NCI-H510A treated with DMSO at 0.1 percent for 48 hours (cell line): ENCODE measurements around the gene METTL6.
A peak's percentile ranks its signal among the peaks of the same experiment; 100 is the strongest.
"Not testable (repeated sequence)": the region's sequence is repeated elsewhere in the genome, so short reads cannot be mapped to it uniquely, and the experiment has no call there.

ENCODE experiments used
- DNase-seq: peaks from one replicate; lab custom pipeline; 2025; lab: John Stamatoyannopoulos, UW

The METTL6 gene

DNA sequence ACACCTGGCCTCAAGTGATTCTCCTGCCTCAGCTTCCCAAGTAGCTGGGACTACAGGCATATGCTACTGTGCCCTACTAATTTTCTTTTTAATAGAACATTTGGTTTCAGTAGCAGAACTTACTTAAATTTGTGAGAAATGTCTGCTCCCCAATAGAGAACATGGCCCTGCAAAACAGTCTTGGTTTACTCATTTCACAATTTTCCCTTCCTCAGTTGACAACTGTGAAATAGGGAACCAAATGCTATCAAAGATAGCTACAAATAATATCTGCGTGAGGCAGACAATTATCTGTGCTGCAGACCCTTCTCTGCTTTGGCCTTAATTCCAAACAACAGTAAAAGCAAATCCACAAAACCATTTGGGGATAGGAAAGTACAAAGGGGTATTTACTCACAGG lies 22.6 kb downstream of the METTL6 start:
- DNase-seq: no peak

GRCh38 chr3:15403965-15404364 lies 23.4 kb downstream of the METTL6 start:
- DNase-seq: no peak

GRCh38 chr3:15403495-15403894 lies 23.8 kb downstream of the METTL6 start:
- no peak for DNase-seq

DNA sequence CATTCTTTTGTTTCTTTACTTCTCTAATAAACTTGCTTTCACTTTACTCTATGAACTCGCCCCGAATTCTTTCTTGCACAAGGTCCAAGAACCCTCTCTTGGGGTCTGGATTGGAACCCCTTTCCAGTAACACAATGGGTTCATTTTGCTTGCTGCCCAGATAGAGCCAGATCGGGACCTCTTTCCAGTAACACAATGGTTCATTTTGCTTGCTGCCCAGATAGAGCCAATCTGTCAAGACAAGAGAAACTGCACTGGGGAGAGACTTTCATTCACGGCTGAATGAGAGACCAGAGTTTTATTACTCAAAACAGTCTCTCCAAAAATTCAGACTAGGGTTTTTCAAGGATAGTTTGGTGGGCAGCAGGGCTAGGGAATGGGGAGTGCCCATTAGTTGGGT lies 25.4 kb downstream of the METTL6 start:
- DNase-seq: no peak

GRCh38 chr3:15399970-15400369 lies 27.4 kb downstream of the METTL6 start:
- no peak for DNase-seq

DNA sequence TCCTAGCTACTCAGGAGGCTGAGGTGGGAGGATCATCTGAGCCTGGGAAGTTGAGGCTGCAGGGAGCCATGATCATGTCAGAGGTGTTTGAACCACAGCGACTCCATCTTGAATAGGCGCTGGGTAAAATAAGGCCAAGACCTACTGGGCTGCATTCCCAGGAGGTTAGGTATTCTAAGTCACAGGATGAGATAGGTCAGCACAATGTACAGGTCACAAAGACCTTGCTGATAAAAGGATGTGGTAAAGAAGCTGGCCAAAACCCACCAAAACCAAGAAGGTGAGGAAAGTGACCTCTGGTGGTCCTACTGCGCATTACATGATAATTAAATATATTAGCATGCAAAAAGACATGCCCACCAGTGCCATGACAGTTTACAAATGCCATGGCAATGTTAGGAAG lies 28.6 kb downstream of the METTL6 start:
- DNase-seq: not testable (repeated sequence)

DNA sequence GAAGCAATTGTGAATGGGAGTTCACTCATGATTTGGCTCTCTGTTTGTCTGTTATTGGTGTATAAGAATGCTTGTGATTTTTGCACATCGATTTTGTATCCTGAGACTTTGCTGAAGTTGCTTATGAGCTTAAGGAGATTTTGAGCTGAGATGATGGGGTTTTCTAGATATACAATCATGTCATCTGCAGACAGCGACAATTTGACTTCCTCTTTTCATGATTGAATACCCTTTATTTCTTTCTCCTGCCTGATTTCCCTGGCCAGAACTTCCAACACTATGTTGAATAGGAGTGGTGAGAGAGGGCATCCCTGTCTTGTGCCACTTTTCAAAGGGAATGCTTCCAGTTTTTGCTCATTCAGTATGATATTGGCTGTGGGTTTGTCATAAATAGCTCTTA lies 34.1 kb downstream of the METTL6 start:
- DNase-seq: not testable (repeated sequence)

- no peak for DNase-seq
Measured at GRCh38 chr3:15391007-15391406, 36.3 kb downstream of the METTL6 start.

- DNase-seq: no peak
Measured at GRCh38 chr3:15390460-15390859, 36.9 kb downstream of the METTL6 start.

DNA sequence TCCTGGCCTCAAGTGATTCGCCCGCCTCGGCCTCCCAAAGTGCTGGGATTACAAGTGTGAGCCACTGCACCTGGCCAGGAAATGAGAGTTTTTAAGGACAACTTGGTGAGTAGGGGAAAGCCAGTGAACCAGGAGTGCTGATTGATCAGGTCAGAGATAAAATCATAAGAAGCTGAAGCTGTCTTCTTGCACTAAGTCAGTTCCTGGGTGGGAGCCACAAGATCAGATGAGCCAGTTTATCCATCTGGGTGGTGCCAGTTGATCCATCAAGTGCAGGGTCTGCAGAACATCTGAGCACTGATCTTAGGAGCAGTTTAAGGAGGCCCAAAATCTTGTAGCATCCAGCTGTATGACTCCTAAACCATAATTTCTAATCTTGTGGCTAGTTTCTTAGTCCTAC lies 39.0 kb downstream of the METTL6 start:
- not testable (repeated sequence) for DNase-seq

- DNase-seq: no peak
Measured at GRCh38 chr3:15387735-15388134, 39.6 kb downstream of the METTL6 start.

- no peak for DNase-seq
Measured at GRCh38 chr3:15387171-15387581, 40.2 kb downstream of the METTL6 start.

GRCh38 chr3:15386654-15386955 lies 40.7 kb downstream of the METTL6 start:
- not testable (repeated sequence) for DNase-seq

DNA sequence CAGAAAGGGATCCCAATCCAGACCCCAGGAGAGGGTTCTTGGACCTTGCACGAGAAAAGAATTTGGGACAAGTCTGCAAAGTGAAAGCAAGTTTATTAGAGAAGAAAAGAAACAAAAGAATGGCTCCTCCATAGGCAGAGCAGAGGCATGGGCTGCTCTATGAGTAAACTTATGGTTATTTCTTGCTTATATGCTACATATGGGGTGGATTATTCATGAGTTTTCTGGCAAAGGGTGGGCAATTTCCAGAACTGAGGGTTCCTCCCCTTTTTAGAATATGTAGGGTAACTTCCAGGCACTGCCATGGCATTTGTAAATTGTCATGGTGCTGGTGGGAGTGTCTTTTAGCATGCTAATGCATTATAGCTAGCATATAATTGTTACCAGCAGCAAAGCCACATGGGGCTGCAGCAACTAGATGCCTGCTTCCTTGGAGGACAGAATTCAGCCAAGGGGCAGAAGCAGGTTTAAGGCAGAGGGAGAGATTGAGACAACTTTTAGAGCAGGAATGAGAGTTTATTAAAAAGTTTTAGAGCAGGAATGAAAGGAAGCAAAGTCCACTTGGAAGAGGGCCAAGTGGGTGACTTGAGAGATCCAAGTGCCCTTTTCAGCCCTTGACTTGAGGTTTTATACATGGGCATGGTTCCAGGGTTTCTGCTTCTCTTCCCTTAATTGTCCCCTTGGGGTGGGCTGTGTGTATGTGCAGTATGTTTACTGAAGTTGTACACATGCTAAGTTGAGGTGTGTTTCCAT lies 41.3 kb downstream of the METTL6 start:
- DNase-seq: no peak

GRCh38 chr3:15385238-15385695 lies 42.1 kb downstream of the METTL6 start:
- not testable (repeated sequence) for DNase-seq

DNA sequence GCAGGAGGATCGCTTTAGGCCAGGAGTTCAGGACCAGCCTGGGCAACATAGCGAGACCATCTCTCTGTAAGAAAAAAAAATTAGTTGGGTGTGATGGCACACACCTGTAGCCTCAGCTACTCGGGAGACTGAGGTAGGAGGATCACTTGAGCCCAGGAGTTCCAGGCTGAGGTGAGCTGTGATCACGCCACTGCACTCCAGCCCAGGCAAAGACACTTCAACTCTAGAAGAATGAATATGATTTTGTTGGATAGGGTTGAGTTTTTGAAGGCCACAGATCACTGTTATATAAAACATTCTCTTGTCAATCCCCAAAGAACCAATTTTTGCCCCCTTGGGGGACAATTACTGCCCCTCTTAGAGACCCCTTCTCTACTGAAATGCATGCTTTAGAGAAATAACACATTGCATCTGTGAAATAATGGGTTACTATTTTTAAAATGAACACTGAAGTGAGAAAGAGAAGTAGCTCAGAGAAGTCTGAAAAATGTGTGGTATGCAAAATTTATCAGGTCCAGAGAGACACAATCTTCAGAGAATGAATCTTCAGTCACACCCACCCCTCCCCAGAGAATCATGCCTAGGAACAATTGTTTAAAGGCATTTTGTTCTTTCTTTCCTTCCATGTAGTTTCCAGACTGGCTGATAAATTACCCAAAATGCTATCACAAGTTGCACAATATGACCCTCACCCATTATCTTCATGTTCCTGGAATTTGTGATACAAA lies 42.7 kb downstream of the METTL6 start:
- DNase-seq: no peak

- no peak for DNase-seq
Measured at GRCh38 chr3:15382405-15382923, 44.9 kb downstream of the METTL6 start.

GRCh38 chr3:15380980-15381890 lies 46.1 kb downstream of the METTL6 start:
- DNase-seq: no peak

DNA sequence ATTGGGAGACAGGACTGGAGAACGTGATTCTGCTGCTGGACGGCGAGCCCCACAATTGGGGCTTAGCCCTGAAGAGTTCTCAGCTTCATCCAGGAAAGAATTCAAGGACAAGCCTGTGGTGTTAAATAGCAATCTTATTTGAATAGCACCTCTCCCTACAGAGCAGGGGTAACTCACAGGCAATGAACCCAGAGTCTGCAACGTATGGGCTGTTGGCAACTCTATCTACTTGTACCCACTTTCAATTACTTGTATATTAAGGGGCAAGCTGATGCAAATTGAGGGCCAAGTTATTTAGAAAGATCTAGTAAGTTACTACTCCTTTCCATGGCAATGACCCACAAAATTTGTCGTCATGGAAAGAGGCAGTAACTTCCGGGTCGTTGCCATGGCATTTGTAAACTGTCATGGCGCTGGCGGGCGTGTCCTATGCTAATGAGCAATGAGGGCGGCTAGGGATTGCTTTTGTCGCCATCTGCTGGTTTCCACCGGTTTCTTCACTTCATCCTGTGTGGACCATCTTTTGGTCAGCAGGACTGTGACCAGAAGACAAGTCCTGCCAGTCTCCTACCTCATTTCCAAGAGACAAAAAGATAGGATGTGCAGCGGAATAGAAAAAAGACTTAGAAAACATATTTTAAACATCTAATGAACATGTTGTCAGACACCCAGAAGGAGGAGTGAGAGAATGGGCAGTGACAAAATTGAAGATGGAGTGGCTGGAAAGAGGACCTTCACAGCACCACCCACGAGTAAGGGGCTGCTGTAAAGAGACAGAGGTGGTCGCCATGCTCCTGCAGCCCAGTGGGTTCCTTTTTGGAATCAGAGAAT lies 49.2 kb downstream of the METTL6 start:
- DNase-seq: peak; percentile 91

DNA sequence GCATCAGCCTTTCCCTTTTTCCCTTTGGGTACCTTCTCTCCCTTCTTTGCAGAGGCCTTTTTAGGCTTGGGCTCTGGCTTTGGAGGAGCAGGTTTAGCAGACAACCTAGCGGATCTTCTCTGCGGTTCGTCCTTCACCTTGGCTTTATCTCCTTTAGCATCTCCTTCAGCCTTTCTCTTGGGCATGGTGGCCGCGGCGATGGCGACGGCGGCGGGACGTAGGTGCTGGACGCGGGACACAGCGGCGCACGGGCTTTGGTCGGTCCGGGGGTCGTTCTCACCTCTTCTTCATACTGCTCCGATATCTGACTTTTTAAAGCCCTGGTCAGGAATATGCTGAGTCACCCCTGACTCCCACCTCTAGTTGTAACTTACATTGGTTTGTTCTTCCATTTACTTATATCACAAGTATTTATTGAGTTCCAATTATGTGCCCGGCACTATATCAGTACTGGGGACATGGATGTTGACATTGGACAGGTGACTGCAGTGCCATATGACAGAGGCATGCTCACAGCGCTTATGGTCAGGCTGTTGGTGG lies 51.8 kb downstream of the METTL6 start:
- DNase-seq: no peak

GRCh38 chr3:15372918-15373317 lies 54.4 kb downstream of the METTL6 start:
- no peak for DNase-seq
